Spinal cord (tissue), 10 donors: ENCODE measurements around the gene KLLN. TPM values are rescaled to one million over a fixed set of nuclear protein-coding genes. Genes with fewer than 3 reads are reported as not detected.
"Not testable (repeated sequence)": the region's sequence is repeated elsewhere in the genome, so short reads cannot be mapped to it uniquely, and the experiment has no call there.

Experiments
- DNase-seq, 6 donors: peaks; one replicate each; pipeline versions ENCODE4 v3.0.0 to v3.0.0-alpha.2; 2013 to 2015; ENCODE audit warnings: low spot score in 6 of 6, low read depth in 4 of 6
- H3K27ac ChIP-seq: one replicate; pipeline ENCODE4 v1.5.1; 2013; ENCODE audit warnings: low read depth, low read length, control low read depth
- H3K27me3 ChIP-seq: one replicate; pipeline ENCODE4 v1.6.1; 2013; ENCODE audit warnings: low read length; ENCODE audit not compliant: control insufficient read depth, insufficient read depth
- H3K36me3 ChIP-seq: one replicate; pipeline ENCODE4 v1.6.1; 2013; ENCODE audit warnings: low read length; ENCODE audit not compliant: control insufficient read depth, insufficient read depth
- H3K4me1 ChIP-seq: one replicate; pipeline ENCODE4 v1.6.1; 2013; ENCODE audit warnings: low read length; ENCODE audit not compliant: control insufficient read depth, insufficient read depth
- H3K4me3 ChIP-seq: one replicate; pipeline ENCODE4 v1.5.1; 2013; ENCODE audit warnings: low read depth, low read length, control low read depth
- H3K9me3 ChIP-seq: one replicate; pipeline ENCODE4 v1.6.1; 2013; ENCODE audit warnings: low read length; ENCODE audit not compliant: control insufficient read depth, insufficient read depth
- WGBS: methylation state at CpG from one replicate; pipeline ENCODE4 v1.1.5; 2013; ENCODE audit warnings: missing lambda C conversion rate; ENCODE audit not compliant: insufficient coverage; 5-methylcytosine and 5-hydroxymethylcytosine counted together
- polyA plus RNA-seq, 2 donors: library from polyadenylated mRNA; unstranded; fragments of 120-200 nt; gene quantifications; one replicate each; pipeline ENCODE4 v1.2.1, GENCODE V29; 2013; ENCODE audit not compliant: insufficient read length in 2 of 2
- total RNA-seq, 2 donors: library from RNA; depleted of rRNA in 1 of 2; stranded (reverse); fragments of 120-200 nt in 1 of 2; fragments of >200 nt in 1 of 2; gene quantifications; one replicate each; pipeline versions ENCODE4 v1.2.3 to v1.2.4, GENCODE V29; 2013 to 2014
- donor health status: healthy.

KLLN gene
- total and polyA plus RNA-seq, 4 donors = 0.69 to 1.1 (median 0.82) TPM

- no peak for DNase-seq
- WGBS = 100% methylated on average over 1 of the region's 2 CpGs
- Histone ChIP-seq H3K36me3 (peaks cover 2% of the 10 kb centered on the region), H3K27me3 (no peaks in the 10 kb centered on the region), H3K9me3 (no peaks in the 10 kb centered on the region), H3K27ac (no peak overlapping the region), H3K4me3 (no peak overlapping the region), H3K4me1 (no peaks in the 10 kb centered on the region)
Observed at GRCh38 chr10:87882555-87883294, 19.4 kb upstream of the KLLN start.

GRCh38 chr10:87881373-87882059, 18.2 kb upstream of the KLLN start:
- not testable (repeated sequence) for DNase-seq, H3K36me3 ChIP-seq, H3K4me3 ChIP-seq, H3K4me1 ChIP-seq, H3K9me3 ChIP-seq, H3K27ac ChIP-seq, H3K27me3 ChIP-seq
- 100% methylated on average over 2 of the region's 5 CpGs for WGBS

GRCh38 chr10:87880336-87880735, 17.0 kb upstream of the KLLN start:
- H3K27me3 ChIP-seq = no peaks in the 10 kb centered on the region
- DNase-seq = no peak
- no peak overlapping the region for H3K27ac ChIP-seq
- no peaks in the 10 kb centered on the region for H3K4me1 ChIP-seq
- H3K9me3 ChIP-seq = no peaks in the 10 kb centered on the region
- H3K4me3 ChIP-seq = no peak overlapping the region
- no peaks in the 10 kb centered on the region for H3K36me3 ChIP-seq

GRCh38 chr10:87878664-87879459, 15.5 kb upstream of the KLLN start:
- no peak overlapping the region for H3K4me3 ChIP-seq
- no peaks in the 10 kb centered on the region for H3K36me3 ChIP-seq
- no peaks in the 10 kb centered on the region for H3K9me3 ChIP-seq
- H3K4me1 ChIP-seq = no peaks in the 10 kb centered on the region
- 96% methylated on average over 5 of the region's 9 CpGs for WGBS
- H3K27ac ChIP-seq = no peak overlapping the region
- no peaks in the 10 kb centered on the region for H3K27me3 ChIP-seq
- no peak for DNase-seq

- Histone ChIP-seq H3K27ac (no peak overlapping the region), H3K27me3 (no peaks in the 10 kb centered on the region), H3K9me3 (no peaks in the 10 kb centered on the region), H3K4me1 (no peaks in the 10 kb centered on the region), H3K4me3 (no peak overlapping the region), H3K36me3 (no peaks in the 10 kb centered on the region)
- WGBS = no CpG with 5 or more reads among the region's 4 CpGs
- no peak for DNase-seq
Observed at GRCh38 chr10:87875929-87876571, 12.7 kb upstream of the KLLN start.

- no peak for DNase-seq
- H3K4me3 ChIP-seq = no peak overlapping the region
Observed at GRCh38 chr10:87873656-87874055, 10.3 kb upstream of the KLLN start.

GRCh38 chr10:87872828-87873227, 9.5 kb upstream of the KLLN start:
- WGBS = 92% methylated on average over 2 of the region's 6 CpGs
- Histone ChIP-seq H3K9me3 (no peaks in the 10 kb centered on the region), H3K36me3 (no peaks in the 10 kb centered on the region), H3K4me1 (peaks cover 4% of the 10 kb centered on the region), H3K27ac (no peak overlapping the region), H3K4me3 (no peak overlapping the region), H3K27me3 (no peaks in the 10 kb centered on the region)
- no peak for DNase-seq

More at GRCh38 chr10:87873656-87874055, 10.3 kb upstream of the KLLN start:
- Histone ChIP-seq H3K27ac (no peak overlapping the region), H3K4me1 (peaks cover 4% of the 10 kb centered on the region), H3K9me3 (no peaks in the 10 kb centered on the region), H3K27me3 (no peaks in the 10 kb centered on the region), H3K36me3 (no peaks in the 10 kb centered on the region)
- no CpG with 5 or more reads among the region's 2 CpGs for WGBS

- no CpG with 5 or more reads among the region's 3 CpGs for WGBS
- H3K27ac ChIP-seq = no peak overlapping the region
- no peaks in the 10 kb centered on the region for H3K27me3 ChIP-seq
- no peaks in the 10 kb centered on the region for H3K9me3 ChIP-seq
- H3K4me3 ChIP-seq = no peak overlapping the region
- no peak for DNase-seq
- H3K4me1 ChIP-seq = peaks cover 4% of the 10 kb centered on the region
- no peaks in the 10 kb centered on the region for H3K36me3 ChIP-seq
Observed at GRCh38 chr10:87869773-87870551, 6.6 kb upstream of the KLLN start.

- H3K4me1 ChIP-seq, H3K27me3 ChIP-seq, H3K9me3 ChIP-seq, H3K27ac ChIP-seq, DNase-seq, H3K36me3 ChIP-seq, H3K4me3 ChIP-seq: not testable (repeated sequence)
- WGBS = no CpG with 5 or more reads among the region's 9 CpGs
Observed at GRCh38 chr10:87869139-87869538, 5.8 kb upstream of the KLLN start.
